Measurements from ENCODE around the gene ZNF674. TPM values are rescaled to one million over a fixed set of nuclear protein-coding genes. Genes with fewer than 3 reads are reported as not detected.
A peak's percentile ranks its signal among the peaks of the same experiment; 100 is the strongest.

The ZNF674 gene
- total and polyA plus RNA-seq, 2 donors (not counting 1 experiment from before 2014, with no cell fraction given), result 3.2 to 8.3 TPM

GRCh38 chrX:46506076-46506475, 39.1 kb downstream of the ZNF674 start:
- H3K4me2 ChIP-seq (ENCODE audit: extremely low read depth, insufficient read depth, low read length), result no peak overlapping the region
- no peaks in the 10 kb centered on the region for H4K20me1 ChIP-seq (ENCODE audit: control insufficient read depth, extremely low read depth, insufficient read depth, low read length)
- no peak for DNase-seq (ENCODE audit: low read depth in 2 of 2)
- H3K27me3 ChIP-seq (ENCODE audit: control insufficient read depth, insufficient read depth, low read length), result no peaks in the 10 kb centered on the region
- H2AFZ ChIP-seq (ENCODE audit: low read length), result no peak overlapping the region
- H3K27ac ChIP-seq (ENCODE audit: insufficient read depth, low read length), result no peak overlapping the region
- no peaks in the 10 kb centered on the region for H3K79me2 ChIP-seq (ENCODE audit: control insufficient read depth, insufficient read depth, low read length)
- H3K9me3 ChIP-seq (ENCODE audit: control insufficient read depth, insufficient read depth, low read depth, low read length), result no peaks in the 10 kb centered on the region
- H3K9ac ChIP-seq (ENCODE audit: insufficient read depth, low read length), result no peak overlapping the region
- no peak for TF ChIP-seq EZH2 (IDR thresholded peaks at IDR 0.05; ENCODE audit: low read length, missing control alignments)
- no peak for TF ChIP-seq CTCF (conservative IDR thresholded peaks at IDR 0.05 in 1 of 2, IDR thresholded peaks at IDR 0.05 in 1 of 2; ENCODE audit: low read depth in 1 of 2, low read length in 2 of 2)
- no peaks in the 10 kb centered on the region for H3K4me1 ChIP-seq (ENCODE audit: control insufficient read depth, extremely low read depth, insufficient read depth, low read length)
- no peaks in the 10 kb centered on the region for H3K36me3 ChIP-seq (ENCODE audit: control insufficient read depth, insufficient read depth, low read length)
- H3K4me3 ChIP-seq (replicated peaks in 1 of 4; ENCODE audit: control extremely low read depth in 1 of 4, insufficient read depth in 1 of 4, low read depth in 3 of 4, low read length in 4 of 4), result no peak overlapping the region

- H4K20me1 ChIP-seq (ENCODE audit: control insufficient read depth, extremely low read depth, insufficient read depth, low read length), result no peaks in the 10 kb centered on the region
- H3K4me1 ChIP-seq (ENCODE audit: control insufficient read depth, extremely low read depth, insufficient read depth, low read length), result no peaks in the 10 kb centered on the region
- H2AFZ ChIP-seq (ENCODE audit: low read length), result no peak overlapping the region
- H3K27me3 ChIP-seq (ENCODE audit: control insufficient read depth, insufficient read depth, low read length), result no peaks in the 10 kb centered on the region
- H3K4me2 ChIP-seq (ENCODE audit: extremely low read depth, insufficient read depth, low read length), result no peak overlapping the region
- no peaks in the 10 kb centered on the region for H3K36me3 ChIP-seq (ENCODE audit: control insufficient read depth, insufficient read depth, low read length)
- H3K9me3 ChIP-seq (ENCODE audit: control insufficient read depth, insufficient read depth, low read depth, low read length), result no peaks in the 10 kb centered on the region
- no peak overlapping the region for H3K9ac ChIP-seq (ENCODE audit: insufficient read depth, low read length)
- H3K27ac ChIP-seq (ENCODE audit: insufficient read depth, low read length), result no peak overlapping the region
- DNase-seq (ENCODE audit: low read depth in 2 of 2), result no peak
- H3K79me2 ChIP-seq (ENCODE audit: control insufficient read depth, insufficient read depth, low read length), result no peaks in the 10 kb centered on the region
- TF ChIP-seq EZH2 (IDR thresholded peaks at IDR 0.05; ENCODE audit: low read length, missing control alignments), result no peak
- no peak for TF ChIP-seq CTCF (conservative IDR thresholded peaks at IDR 0.05 in 1 of 2, IDR thresholded peaks at IDR 0.05 in 1 of 2; ENCODE audit: low read depth in 1 of 2, low read length in 2 of 2)
- no peak overlapping the region for H3K4me3 ChIP-seq (replicated peaks in 1 of 4; ENCODE audit: control extremely low read depth in 1 of 4, insufficient read depth in 1 of 4, low read depth in 3 of 4, low read length in 4 of 4)
These were observed 42.4 kb downstream of the ZNF674 start for GRCh38 chrX:46502848-46503247.

GRCh38 chrX:46500054-46500453, 45.2 kb downstream of the ZNF674 start:
- H3K79me2 ChIP-seq (ENCODE audit: control insufficient read depth, insufficient read depth, low read length), result no peaks in the 10 kb centered on the region
- no peak overlapping the region for H3K4me3 ChIP-seq (replicated peaks in 1 of 4; ENCODE audit: control extremely low read depth in 1 of 4, insufficient read depth in 1 of 4, low read depth in 3 of 4, low read length in 4 of 4)
- DNase-seq (ENCODE audit: low read depth in 2 of 2), result peak in 1 of 2 donors; percentile 4
- H3K4me1 ChIP-seq (ENCODE audit: control insufficient read depth, extremely low read depth, insufficient read depth, low read length), result no peaks in the 10 kb centered on the region
- no peak overlapping the region for H2AFZ ChIP-seq (ENCODE audit: low read length)
- H3K36me3 ChIP-seq (ENCODE audit: control insufficient read depth, insufficient read depth, low read length), result no peaks in the 10 kb centered on the region
- no peaks in the 10 kb centered on the region for H4K20me1 ChIP-seq (ENCODE audit: control insufficient read depth, extremely low read depth, insufficient read depth, low read length)
- no peak overlapping the region for H3K9ac ChIP-seq (ENCODE audit: insufficient read depth, low read length)
- no peak overlapping the region for H3K27ac ChIP-seq (ENCODE audit: insufficient read depth, low read length)
- H3K9me3 ChIP-seq (ENCODE audit: control insufficient read depth, insufficient read depth, low read depth, low read length), result no peaks in the 10 kb centered on the region
- no peak overlapping the region for H3K4me2 ChIP-seq (ENCODE audit: extremely low read depth, insufficient read depth, low read length)
- no peaks in the 10 kb centered on the region for H3K27me3 ChIP-seq (ENCODE audit: control insufficient read depth, insufficient read depth, low read length)
- TF ChIP-seq CTCF (conservative IDR thresholded peaks at IDR 0.05 in 1 of 2, IDR thresholded peaks at IDR 0.05 in 1 of 2; ENCODE audit: low read depth in 1 of 2, low read length in 2 of 2) (no peak), EZH2 (IDR thresholded peaks at IDR 0.05; ENCODE audit: low read length, missing control alignments) (no peak)

Data from fibroblast of lung (primary cell).